H9 (cell line): ENCODE measurements around the gene CD247. TPM values are rescaled to one million over a fixed set of nuclear protein-coding genes. Genes with fewer than 3 reads are reported as not detected.

ENCODE experiments used
- DNase-seq: peaks from one replicate; pipeline ENCODE4 v3.0.0-alpha.2; 2017
- H2AFZ ChIP-seq: one replicate; pipeline ENCODE4 v1.6.1; 2013; ENCODE audit warnings: mild to moderate bottlenecking, low read length, control low read depth, moderate library complexity
- H2AK5ac ChIP-seq: 2 replicates; pipeline ENCODE4 v1.6.1; 2013; ENCODE audit warnings: low read length, control low read depth, mixed read lengths; ENCODE audit not compliant: insufficient read length
- H2BK120ac ChIP-seq: one replicate; pipeline ENCODE4 v1.6.1; 2013; ENCODE audit warnings: low read depth, mild to moderate bottlenecking, low read length, control low read depth, inconsistent platforms; ENCODE audit not compliant: poor library complexity, severe bottlenecking
- H2BK12ac ChIP-seq: 2 replicates; pipeline ENCODE4 v1.6.1; 2013; ENCODE audit warnings: low read length, control low read depth, mixed read lengths, low read depth; ENCODE audit not compliant: insufficient read length
- H2BK15ac ChIP-seq: 2 replicates; pipeline ENCODE4 v1.6.1; 2013; ENCODE audit warnings: low read depth, low read length, control low read depth
- H2BK20ac ChIP-seq: one replicate; pipeline ENCODE4 v1.6.1; 2013; ENCODE audit warnings: low read depth, mild to moderate bottlenecking, low read length, control low read depth, inconsistent platforms; ENCODE audit not compliant: poor library complexity, severe bottlenecking
- H2BK5ac ChIP-seq: 2 replicates; pipeline ENCODE4 v1.6.1; 2013; ENCODE audit warnings: low read length, control low read depth, mixed read lengths; ENCODE audit not compliant: insufficient read length
- H3K14ac ChIP-seq: 2 replicates; pipeline ENCODE4 v1.6.1; 2013; ENCODE audit warnings: low read length, control low read depth; ENCODE audit not compliant: insufficient read depth
- H3K18ac ChIP-seq: 2 replicates; pipeline ENCODE4 v1.6.1; 2013; ENCODE audit warnings: low read depth, mild to moderate bottlenecking, mixed read lengths, low read length, control low read depth; ENCODE audit not compliant: insufficient read length
- H3K23ac ChIP-seq: 2 replicates; pipeline ENCODE4 v1.6.1; 2013; ENCODE audit warnings: low read length, control low read depth, mixed read lengths, low read depth; ENCODE audit not compliant: insufficient read length
- H3K23me2 ChIP-seq: 2 replicates; pipeline ENCODE4 v1.6.1; 2013; ENCODE audit warnings: low read depth, mild to moderate bottlenecking, mixed read lengths, low read length, control low read depth; ENCODE audit not compliant: insufficient read length, poor library complexity, severe bottlenecking
- H3K27ac ChIP-seq: 2 replicates; pipeline ENCODE4 v1.5.1; 2013; ENCODE audit warnings: low read length, control low read depth, mixed read lengths, low read depth; ENCODE audit not compliant: insufficient read length
- H3K27me3 ChIP-seq: 2 replicates; pipeline ENCODE4 v1.6.1; 2013; ENCODE audit warnings: low read length, control low read depth, inconsistent platforms; ENCODE audit not compliant: insufficient read depth
- H3K4ac ChIP-seq: 2 replicates; pipeline ENCODE4 v1.6.1; 2013; ENCODE audit warnings: low read depth, mild to moderate bottlenecking, control low read depth, inconsistent platforms, low read length, moderate library complexity
- H3K4me1 ChIP-seq: 2 replicates; pipeline ENCODE4 v1.6.1; 2013; ENCODE audit warnings: low read length, control low read depth, inconsistent platforms; ENCODE audit not compliant: insufficient read depth
- H3K4me2 ChIP-seq: 2 replicates; pipeline ENCODE4 v1.6.1; 2013; ENCODE audit warnings: low read length, control low read depth, mixed read lengths; ENCODE audit not compliant: insufficient read length, insufficient read depth
- H3K56ac ChIP-seq: 2 replicates; pipeline ENCODE4 v1.6.1; 2013; ENCODE audit warnings: low read depth, mild to moderate bottlenecking, mixed read lengths, low read length, control low read depth; ENCODE audit not compliant: insufficient read length
- H3K79me1 ChIP-seq: 2 replicates; pipeline ENCODE4 v1.6.1; 2013; ENCODE audit warnings: low read depth, mild to moderate bottlenecking, moderate library complexity, low read length, control low read depth, inconsistent platforms; ENCODE audit not compliant: insufficient read depth, poor library complexity, severe bottlenecking
- H3K79me2 ChIP-seq: 2 replicates; pipeline ENCODE4 v1.6.1; 2013; ENCODE audit warnings: low read length, control low read depth, inconsistent platforms; ENCODE audit not compliant: insufficient read depth
- H3K9ac ChIP-seq: 2 replicates; pipeline ENCODE4 v1.6.1; 2013; ENCODE audit warnings: low read length, control low read depth, mixed read lengths; ENCODE audit not compliant: insufficient read length; ENCODE audit errors: extremely low read depth
- H3K9me3 ChIP-seq: one replicate; pipeline ENCODE4 v1.6.1; 2013; ENCODE audit warnings: low read depth, low read length, inconsistent platforms; ENCODE audit not compliant: control insufficient read depth
- H3T11ph ChIP-seq: one replicate; pipeline ENCODE4 v1.6.1; 2013; ENCODE audit warnings: mild to moderate bottlenecking, low read length, control low read depth, inconsistent platforms
- H4K20me1 ChIP-seq: one replicate; pipeline ENCODE4 v1.6.1; 2013; ENCODE audit not compliant: control insufficient read depth, insufficient read length, insufficient read depth
- H4K5ac ChIP-seq: 2 replicates; pipeline ENCODE4 v1.6.1; 2013; ENCODE audit warnings: low read depth, mild to moderate bottlenecking, mixed read lengths, low read length, control low read depth; ENCODE audit not compliant: insufficient read length
- H4K8ac ChIP-seq: replicated peaks from 2 replicates; pipeline ENCODE4 v1.6.1; 2013; ENCODE audit warnings: low read length, control low read depth, mixed read lengths, low read depth; ENCODE audit not compliant: insufficient read length
- H4K91ac ChIP-seq: 2 replicates; pipeline ENCODE4 v1.6.1; 2013; ENCODE audit warnings: low read depth, mild to moderate bottlenecking, moderate library complexity, mixed read lengths, low read length, control low read depth; ENCODE audit not compliant: insufficient read length
- H3K27ac Mint-ChIP-seq, 3 experiments: 2 replicates in 2 of 3; 3 replicates in 1 of 3; pipeline ENCODE4 v1.8.0; 2020 to 2021; ENCODE audit warnings: mixed read lengths in 3 of 3, mild to moderate bottlenecking in 1 of 3, moderate library complexity in 1 of 3
- H3K27me3 Mint-ChIP-seq: 2 replicates; pipeline ENCODE4 v1.8.0; 2021; ENCODE audit warnings: low read depth, mild to moderate bottlenecking, moderate library complexity, mixed read lengths
- H3K36me3 Mint-ChIP-seq, 3 experiments: 2 replicates in 2 of 3; 3 replicates in 1 of 3; pipeline ENCODE4 v1.8.0; 2020 to 2021; ENCODE audit warnings: low read depth in 3 of 3, mixed read lengths in 3 of 3; ENCODE audit not compliant: insufficient read depth in 1 of 3
- H3K4me1 Mint-ChIP-seq, 2 experiments: 2 replicates each; pipeline ENCODE4 v1.8.0; 2020; ENCODE audit warnings: mixed read lengths in 2 of 2
- H3K4me3 Mint-ChIP-seq, 2 experiments: 2 replicates in 1 of 2; 3 replicates in 1 of 2; pipeline ENCODE4 v1.8.0; 2020 to 2021; ENCODE audit warnings: mild to moderate bottlenecking in 2 of 2, mixed read lengths in 2 of 2, moderate library complexity in 1 of 2
- H3K9me3 Mint-ChIP-seq, 2 experiments: 2 replicates in 1 of 2; 3 replicates in 1 of 2; pipeline ENCODE4 v1.8.0; 2020; ENCODE audit warnings: mild to moderate bottlenecking in 2 of 2, mixed read lengths in 2 of 2, moderate library complexity in 1 of 2
- WGBS: extraction: QIAGEN DNeasy Blood & Tissue Kit; methylation state at CpG from one replicate; pipeline ENCODE4 v1.1.7; 2013; ENCODE audit warnings: missing lambda C conversion rate, low lambda C conversion rate, mixed read lengths; ENCODE audit not compliant: insufficient read length; ENCODE audit errors: extremely low coverage; 5-methylcytosine and 5-hydroxymethylcytosine counted together
- total RNA-seq: library from RNA; stranded (reverse); gene quantifications from 2 replicates; pipeline ENCODE4 v1.2.1, GENCODE V29; 2021
- TF ChIP-seq, protein P1 (sequence below): fragments of 200-600 bp; sonication (generic); conservative IDR thresholded peaks from 3 replicates; pipeline ENCODE4 v1.8.0; 2021; ENCODE audit warnings: antibody characterized with exemption, mild to moderate bottlenecking

CD247 gene
- total RNA-seq, 1 experiment from 2014 or later = 1.2 TPM

GRCh38 chr1:167431261-167431908 lies 86.9 kb downstream of the CD247 start:
- Histone ChIP-seq H2BK5ac (no peak overlapping the region), H2AFZ (no peak overlapping the region), H3K4ac (no peak overlapping the region), H2AK5ac (no peak overlapping the region), H4K5ac (no peak overlapping the region), H3K56ac (no peak overlapping the region), H2BK120ac (no peak overlapping the region), H4K91ac (no peak overlapping the region), H3K14ac (0 out of 2 replicates have a peak overlapping the region, but pooled peaks have one; percentile 43), H2BK12ac (no peak overlapping the region), H2BK20ac (no peak overlapping the region), H3K23ac (no peak overlapping the region), H3K9me3 (no peaks in the 10 kb centered on the region), H3K9ac (no peak overlapping the region), H3K18ac (peak overlapping the region; percentile 38), H3K79me2 (no peaks in the 10 kb centered on the region), H4K8ac (no peak overlapping the region), H3K27me3 (no peaks in the 10 kb centered on the region), H3T11ph (no peak overlapping the region), H3K23me2 (no peaks in the 10 kb centered on the region), H3K27ac (no peak overlapping the region), H4K20me1 (peaks cover 3% of the 10 kb centered on the region), H3K4me1 (peaks cover 6% of the 10 kb centered on the region), H3K79me1 (no peaks in the 10 kb centered on the region), H3K4me2 (no peak overlapping the region), H2BK15ac (no peak overlapping the region)
- peaks cover 57 to 59% of the 10 kb centered on the region in 2 experiments for H3K4me1 Mint-ChIP-seq
- no peak for DNase-seq
- H3K27me3 Mint-ChIP-seq = peaks cover 9% of the 10 kb centered on the region
- H3K27ac Mint-ChIP-seq = peak overlapping the region; percentile 84 to 89 (median 88)
- peaks cover 0 to 5% (median 2%) of the 10 kb centered on the region in 3 experiments; a peak in 2 of 7 replicates for H3K36me3 Mint-ChIP-seq
- peaks cover 0 to 4% of the 10 kb centered on the region in 2 experiments; a peak in 3 of 5 replicates for H3K9me3 Mint-ChIP-seq
- no CpG with 5 or more reads among the region's 14 CpGs for WGBS
- peak overlapping the region in 1 of 2 experiments; percentile 53; a peak in 2 of 5 replicates for H3K4me3 Mint-ChIP-seq
- TF ChIP-seq, protein P1, sequence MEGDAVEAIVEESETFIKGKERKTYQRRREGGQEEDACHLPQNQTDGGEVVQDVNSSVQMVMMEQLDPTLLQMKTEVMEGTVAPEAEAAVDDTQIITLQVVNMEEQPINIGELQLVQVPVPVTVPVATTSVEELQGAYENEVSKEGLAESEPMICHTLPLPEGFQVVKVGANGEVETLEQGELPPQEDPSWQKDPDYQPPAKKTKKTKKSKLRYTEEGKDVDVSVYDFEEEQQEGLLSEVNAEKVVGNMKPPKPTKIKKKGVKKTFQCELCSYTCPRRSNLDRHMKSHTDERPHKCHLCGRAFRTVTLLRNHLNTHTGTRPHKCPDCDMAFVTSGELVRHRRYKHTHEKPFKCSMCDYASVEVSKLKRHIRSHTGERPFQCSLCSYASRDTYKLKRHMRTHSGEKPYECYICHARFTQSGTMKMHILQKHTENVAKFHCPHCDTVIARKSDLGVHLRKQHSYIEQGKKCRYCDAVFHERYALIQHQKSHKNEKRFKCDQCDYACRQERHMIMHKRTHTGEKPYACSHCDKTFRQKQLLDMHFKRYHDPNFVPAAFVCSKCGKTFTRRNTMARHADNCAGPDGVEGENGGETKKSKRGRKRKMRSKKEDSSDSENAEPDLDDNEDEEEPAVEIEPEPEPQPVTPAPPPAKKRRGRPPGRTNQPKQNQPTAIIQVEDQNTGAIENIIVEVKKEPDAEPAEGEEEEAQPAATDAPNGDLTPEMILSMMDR = no peak
